HG03159 (cell line): Measurements from ENCODE around the gene CHPT1.
"Not testable (repeated sequence)": the region's sequence is repeated elsewhere in the genome, so short reads cannot be mapped to it uniquely, and the experiment has no call there.

Source experiments
- ATAC-seq: cut with Tn5 transposase; IDR thresholded peaks from one replicate; pipeline ENCODE4 v1.9.1; 2021; ENCODE audit warnings: mild to moderate bottlenecking, moderate library complexity; ENCODE audit not compliant: unreplicated experiment

CHPT1 gene

GRCh38 chr12:101719566-101719965 is 22.1 kb downstream of the CHPT1 start:
- no peak for ATAC-seq

- no peak for ATAC-seq
Observed at GRCh38 chr12:101720118-101720517, 22.7 kb downstream of the CHPT1 start.

- ATAC-seq: no peak
Observed at GRCh38 chr12:101722392-101722791, 25.0 kb downstream of the CHPT1 start.

GRCh38 chr12:101727098-101727497 is 29.7 kb downstream of the CHPT1 start:
- no peak for ATAC-seq

- ATAC-seq: no peak
Observed at GRCh38 chr12:101729842-101730241, 32.4 kb downstream of the CHPT1 start.

- ATAC-seq: no peak
Observed at GRCh38 chr12:101732318-101732717, 34.9 kb downstream of the CHPT1 start.

GRCh38 chr12:101733166-101733565 is 35.7 kb downstream of the CHPT1 start:
- ATAC-seq: no peak

GRCh38 chr12:101734482-101734881 is 37.0 kb downstream of the CHPT1 start:
- ATAC-seq: not testable (repeated sequence)

- no peak for ATAC-seq
Observed at GRCh38 chr12:101737476-101737875, 40.0 kb downstream of the CHPT1 start.

- ATAC-seq: no peak
Observed at GRCh38 chr12:101738920-101739665, 41.7 kb downstream of the CHPT1 start, which contains the start of gene SYCP3. Gene SYCP3, minus strand, starts transcription at chr12:101739462. Its CDS starts 1,527 bp downstream, at chr12:101737935.

- no peak for ATAC-seq
Observed at GRCh38 chr12:101740566-101740965, 43.1 kb downstream of the CHPT1 start.

GRCh38 chr12:101740980-101741379 is 43.5 kb downstream of the CHPT1 start:
- no peak for ATAC-seq

GRCh38 chr12:101743242-101743641 is 45.8 kb downstream of the CHPT1 start:
- no peak for ATAC-seq

- peak; percentile 96 for ATAC-seq
Observed at GRCh38 chr12:101743724-101744472, 46.5 kb downstream of the CHPT1 start.

GRCh38 chr12:101745481-101745880 is 48.0 kb downstream of the CHPT1 start:
- no peak for ATAC-seq

- no peak for ATAC-seq
Observed at GRCh38 chr12:101746196-101746595, 48.8 kb downstream of the CHPT1 start.

GRCh38 chr12:101746661-101747060 is 49.2 kb downstream of the CHPT1 start:
- no peak for ATAC-seq

GRCh38 chr12:101747697-101748096 is 50.3 kb downstream of the CHPT1 start:
- ATAC-seq: no peak

GRCh38 chr12:101748907-101749306 is 51.5 kb downstream of the CHPT1 start:
- ATAC-seq: no peak

GRCh38 chr12:101749657-101750056 is 52.2 kb downstream of the CHPT1 start:
- ATAC-seq: no peak

GRCh38 chr12:101750152-101750551 is 52.7 kb downstream of the CHPT1 start:
- ATAC-seq: no peak

GRCh38 chr12:101759396-101760047 is 62.1 kb downstream of the CHPT1 start:
- peak; percentile 54 for ATAC-seq
